ENCODE measurements around the gene FAM184A. TPM values are rescaled to one million over a fixed set of nuclear protein-coding genes. Genes with fewer than 3 reads are reported as not detected.

The FAM184A gene
- total RNA-seq, 1 experiment from 2014 or later = 8.7 TPM

DNA sequence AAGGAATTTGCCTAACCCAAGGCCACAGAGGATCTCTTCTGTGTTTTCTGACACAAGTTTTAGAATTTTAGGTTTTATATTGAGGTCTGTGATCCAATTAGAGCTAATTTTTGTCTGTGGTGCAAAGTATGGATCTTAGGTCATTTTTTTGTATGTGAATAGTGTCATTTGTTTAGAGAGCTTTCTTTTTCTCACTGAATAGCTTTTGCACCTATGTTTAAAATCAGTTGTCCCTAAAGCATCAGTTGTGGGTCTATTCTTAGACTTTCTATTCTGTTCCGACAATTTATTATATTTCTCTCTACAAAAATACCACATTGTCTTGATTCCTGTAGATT lies 143.2 kb downstream of the FAM184A start:
- peak overlapping the region; percentile 60 for H3K27ac ChIP-seq (ENCODE audit: low read length)
- TF ChIP-seq, protein P1, sequence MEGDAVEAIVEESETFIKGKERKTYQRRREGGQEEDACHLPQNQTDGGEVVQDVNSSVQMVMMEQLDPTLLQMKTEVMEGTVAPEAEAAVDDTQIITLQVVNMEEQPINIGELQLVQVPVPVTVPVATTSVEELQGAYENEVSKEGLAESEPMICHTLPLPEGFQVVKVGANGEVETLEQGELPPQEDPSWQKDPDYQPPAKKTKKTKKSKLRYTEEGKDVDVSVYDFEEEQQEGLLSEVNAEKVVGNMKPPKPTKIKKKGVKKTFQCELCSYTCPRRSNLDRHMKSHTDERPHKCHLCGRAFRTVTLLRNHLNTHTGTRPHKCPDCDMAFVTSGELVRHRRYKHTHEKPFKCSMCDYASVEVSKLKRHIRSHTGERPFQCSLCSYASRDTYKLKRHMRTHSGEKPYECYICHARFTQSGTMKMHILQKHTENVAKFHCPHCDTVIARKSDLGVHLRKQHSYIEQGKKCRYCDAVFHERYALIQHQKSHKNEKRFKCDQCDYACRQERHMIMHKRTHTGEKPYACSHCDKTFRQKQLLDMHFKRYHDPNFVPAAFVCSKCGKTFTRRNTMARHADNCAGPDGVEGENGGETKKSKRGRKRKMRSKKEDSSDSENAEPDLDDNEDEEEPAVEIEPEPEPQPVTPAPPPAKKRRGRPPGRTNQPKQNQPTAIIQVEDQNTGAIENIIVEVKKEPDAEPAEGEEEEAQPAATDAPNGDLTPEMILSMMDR (IDR thresholded peaks at IDR 0.05) = no peak
- TF ChIP-seq POLR2AphosphoS5 (IDR thresholded peaks at IDR 0.05; ENCODE audit: low read depth, low read length) = no peak
- TF ChIP-seq, protein P2, sequence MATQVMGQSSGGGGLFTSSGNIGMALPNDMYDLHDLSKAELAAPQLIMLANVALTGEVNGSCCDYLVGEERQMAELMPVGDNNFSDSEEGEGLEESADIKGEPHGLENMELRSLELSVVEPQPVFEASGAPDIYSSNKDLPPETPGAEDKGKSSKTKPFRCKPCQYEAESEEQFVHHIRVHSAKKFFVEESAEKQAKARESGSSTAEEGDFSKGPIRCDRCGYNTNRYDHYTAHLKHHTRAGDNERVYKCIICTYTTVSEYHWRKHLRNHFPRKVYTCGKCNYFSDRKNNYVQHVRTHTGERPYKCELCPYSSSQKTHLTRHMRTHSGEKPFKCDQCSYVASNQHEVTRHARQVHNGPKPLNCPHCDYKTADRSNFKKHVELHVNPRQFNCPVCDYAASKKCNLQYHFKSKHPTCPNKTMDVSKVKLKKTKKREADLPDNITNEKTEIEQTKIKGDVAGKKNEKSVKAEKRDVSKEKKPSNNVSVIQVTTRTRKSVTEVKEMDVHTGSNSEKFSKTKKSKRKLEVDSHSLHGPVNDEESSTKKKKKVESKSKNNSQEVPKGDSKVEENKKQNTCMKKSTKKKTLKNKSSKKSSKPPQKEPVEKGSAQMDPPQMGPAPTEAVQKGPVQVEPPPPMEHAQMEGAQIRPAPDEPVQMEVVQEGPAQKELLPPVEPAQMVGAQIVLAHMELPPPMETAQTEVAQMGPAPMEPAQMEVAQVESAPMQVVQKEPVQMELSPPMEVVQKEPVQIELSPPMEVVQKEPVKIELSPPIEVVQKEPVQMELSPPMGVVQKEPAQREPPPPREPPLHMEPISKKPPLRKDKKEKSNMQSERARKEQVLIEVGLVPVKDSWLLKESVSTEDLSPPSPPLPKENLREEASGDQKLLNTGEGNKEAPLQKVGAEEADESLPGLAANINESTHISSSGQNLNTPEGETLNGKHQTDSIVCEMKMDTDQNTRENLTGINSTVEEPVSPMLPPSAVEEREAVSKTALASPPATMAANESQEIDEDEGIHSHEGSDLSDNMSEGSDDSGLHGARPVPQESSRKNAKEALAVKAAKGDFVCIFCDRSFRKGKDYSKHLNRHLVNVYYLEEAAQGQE (IDR thresholded peaks at IDR 0.05; ENCODE audit: insufficient read depth in 1 of 2, low read depth in 2 of 2, low read length in 1 of 2) = no peak
- no peak for TF ChIP-seq TCF7L2 (IDR thresholded peaks at IDR 0.05; ENCODE audit: low read depth, low read length)
- no peak for TF ChIP-seq SIN3A (IDR thresholded peaks at IDR 0.05; ENCODE audit: borderline replicate concordance, insufficient read depth, low read depth, low read length)
- CTCF ChIA-PET = no interaction called here
- H3K36me3 ChIP-seq (ENCODE audit: control insufficient read depth, insufficient read depth, low read length) = peaks cover 11% of the 10 kb centered on the region
- DNase-seq (ENCODE audit: low read depth, low spot score) (no peak), ATAC-seq (no peak)
- H3K27me3 ChIP-seq (ENCODE audit: control insufficient read depth, insufficient read depth, low read length) = no peaks in the 10 kb centered on the region
- POLR2A ChIA-PET = interaction anchor here (0.7 to 0.8 kb wide), 2 partner anchors 40 to 76 kb away, joined by 3 to 17 read pairs; no protein-coding TSS in a partner anchor
- peak overlapping the region; percentile 96 to 97 for H3K4me3 ChIP-seq (ENCODE audit: low read depth in 2 of 2, low read length in 2 of 2)
- H3K4me1 ChIP-seq (ENCODE audit: control insufficient read depth, insufficient read depth, low read length) = peaks cover 17% of the 10 kb centered on the region; the same call in 1 of the 2 replicates
- intact Hi-C loops (cut with micrococcal nuclease; ENCODE audit: unreplicated experiment) = no loop called here
- in situ Hi-C loops (cut with HindIII; ENCODE audit: low pct_unique_long_range_greater_than_20kb, low sequenced_read_pairs) = no loop called here
- H3K9me3 ChIP-seq (ENCODE audit: control insufficient read depth, insufficient read depth, low read depth, low read length) = no peaks in the 10 kb centered on the region
- BruUV-seq (replicated peaks) = TSS peak; percentile 64

DNA sequence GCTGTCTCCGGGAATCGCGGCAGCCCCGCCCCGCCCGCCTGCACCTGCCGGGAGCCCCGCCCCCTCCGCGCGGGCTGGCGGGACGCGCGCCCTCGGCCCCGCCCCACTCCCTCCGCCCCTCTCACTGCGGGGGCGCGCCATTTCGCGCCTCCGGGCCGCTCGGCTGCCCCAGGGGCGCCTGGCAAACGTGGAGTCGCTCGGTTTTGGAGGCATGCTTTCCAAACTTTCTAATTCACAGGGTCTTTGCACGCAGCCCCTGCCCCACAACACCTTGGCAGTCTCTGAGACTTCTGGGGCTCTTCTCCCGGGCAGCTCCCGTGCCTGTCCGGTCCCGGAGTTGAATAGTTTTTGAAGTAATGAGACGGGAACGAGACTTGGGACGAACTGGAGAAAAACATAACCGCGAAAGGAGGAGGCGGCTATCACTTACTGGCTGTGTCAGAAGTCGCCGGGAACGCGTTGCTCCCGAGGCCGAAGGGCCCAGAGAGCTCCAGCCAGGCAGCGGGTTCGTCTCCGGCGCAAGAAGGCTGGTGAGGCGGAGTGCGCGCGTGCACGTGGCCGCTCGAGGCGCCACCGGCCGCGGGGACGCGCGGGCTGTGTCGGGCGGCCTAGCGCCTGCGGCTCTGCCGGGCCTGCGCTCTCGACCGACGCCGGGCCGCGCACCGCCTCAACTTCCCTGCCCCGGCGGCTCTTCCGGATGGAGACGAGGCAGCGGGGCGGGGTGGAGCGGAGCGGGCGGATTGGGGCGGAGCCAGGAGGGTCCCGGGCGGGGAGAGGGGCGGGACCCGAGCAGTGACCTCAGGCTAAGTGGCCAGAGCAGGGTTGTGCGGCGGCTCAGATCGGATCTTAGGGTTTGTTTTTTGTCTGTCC lies 143.8 kb downstream of the FAM184A start, which contains the start of gene MCM9:
TSS of gene MCM9 (minus strand) at position 699 of the 870 bp plus-strand sequence. CDS start 3,436 bp downstream, outside the sequence.
- Histone ChIP-seq H3K27ac (ENCODE audit: low read length) (peak within 1 kb of the TSS; percentile 91), H3K4me3 (ENCODE audit: low read depth in 2 of 2, low read length in 2 of 2) (peak within 1 kb of the TSS; percentile 96 to 97), H3K4me1 (ENCODE audit: control insufficient read depth, insufficient read depth, low read length) (peaks cover 17% of the 10 kb centered on the region; the same call in 1 of the 2 replicates), H3K36me3 (ENCODE audit: control insufficient read depth, insufficient read depth, low read length) (peaks cover 11% of the 10 kb centered on the region), H3K27me3 (ENCODE audit: control insufficient read depth, insufficient read depth, low read length) (no peaks in the 10 kb centered on the region), H3K9me3 (ENCODE audit: control insufficient read depth, insufficient read depth, low read depth, low read length) (no peaks in the 10 kb centered on the region)
- peak; percentile 43 for DNase-seq (ENCODE audit: low read depth, low spot score)
- CTCF ChIA-PET = no interaction called here
- TF ChIP-seq TCF7L2 (IDR thresholded peaks at IDR 0.05; ENCODE audit: low read depth, low read length) (peak; percentile 41; the same call in 1 of the 2 replicates), POLR2AphosphoS5 (IDR thresholded peaks at IDR 0.05; ENCODE audit: low read depth, low read length) (0 out of 2 replicates have a peak, but pooled peaks have one; percentile 7), SIN3A (IDR thresholded peaks at IDR 0.05; ENCODE audit: borderline replicate concordance, insufficient read depth, low read depth, low read length) (peak; percentile 61; the same call in 1 of the 2 replicates)
- TF ChIP-seq, protein P2 (IDR thresholded peaks at IDR 0.05; ENCODE audit: insufficient read depth in 1 of 2, low read depth in 2 of 2, low read length in 1 of 2) = no peak
- ATAC-seq = peak; percentile 99
- in situ Hi-C loops (cut with HindIII; ENCODE audit: low pct_unique_long_range_greater_than_20kb, low sequenced_read_pairs) (no loop called here), intact Hi-C loops (cut with micrococcal nuclease; ENCODE audit: unreplicated experiment) (no loop called here)
- no TSS peak for BruUV-seq (replicated peaks)
- POLR2A ChIA-PET = interaction anchor here (0.8 kb wide), 1 partner anchor 76 kb away, joined by 17 read pairs; no protein-coding TSS in a partner anchor
